Measurements from ENCODE around the gene PNPLA7. TPM values are rescaled to one million over a fixed set of nuclear protein-coding genes. Genes with fewer than 3 reads are reported as not detected.

The PNPLA7 gene
- total RNA-seq, 4 donors from 2014 or later = 10.1 to 23.6 (median 11.6) TPM

DNA sequence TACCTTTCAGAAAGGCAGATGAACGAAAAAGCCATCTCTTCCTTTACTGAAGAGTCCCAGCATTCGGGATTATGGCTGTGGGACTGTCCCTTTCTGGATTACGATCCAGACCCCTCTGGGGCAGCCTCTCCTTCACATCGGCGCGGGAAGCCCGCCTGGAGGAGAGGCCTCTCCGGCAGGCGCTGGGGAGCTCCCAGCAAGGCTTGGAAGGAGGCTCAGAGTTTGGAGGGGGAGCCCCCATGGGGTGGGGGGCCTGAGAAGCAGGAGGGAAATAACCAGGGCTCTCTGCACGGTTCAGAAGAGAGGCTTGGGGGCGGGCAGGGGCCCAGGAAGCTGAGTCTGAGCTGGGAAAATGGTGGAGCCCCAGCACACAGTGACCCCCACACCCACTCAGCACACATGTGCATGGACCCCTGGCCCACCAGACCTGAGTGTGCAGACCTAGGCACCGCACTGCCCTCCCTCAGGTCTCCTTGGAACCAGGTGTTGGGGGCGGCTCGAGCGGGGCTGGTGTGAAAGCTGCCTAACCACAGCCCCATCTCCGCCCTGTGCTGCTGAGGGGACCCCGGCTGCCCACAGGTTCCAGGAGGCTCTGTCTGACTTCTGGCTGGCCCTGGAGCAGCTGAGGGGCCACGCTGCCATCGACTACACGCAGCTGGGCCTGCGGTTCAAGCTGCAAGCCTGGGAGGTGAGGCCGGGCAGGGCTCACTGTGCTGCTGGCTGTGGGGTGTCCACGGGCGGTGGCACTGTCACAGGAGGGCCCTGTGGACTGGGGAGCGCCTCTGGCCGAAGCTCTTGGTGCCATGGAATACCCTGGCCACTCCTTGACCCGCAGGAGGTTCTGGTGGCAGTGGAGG is 122.5 kb downstream of the PNPLA7 start:
- intact Hi-C loops (cut with DNase I) = no loop called here
- Histone ChIP-seq H3K27me3 (no peaks in the 10 kb centered on the region), H3K4me1 (peaks cover 0 to 8% of the 10 kb centered on the region in 2 donors), H3K27ac (no peak overlapping the region), H3K9me3 (no peaks in the 10 kb centered on the region), H3K4me3 (replicated peaks in 1 of 3) (no peak overlapping the region), H3K36me3 (no peaks in the 10 kb centered on the region)
- no peak for DNase-seq
- 78 to 90% methylated on average over 16 to 18 of the region's 27 CpGs for WGBS, 2 donors
- TF ChIP-seq, protein P1, sequence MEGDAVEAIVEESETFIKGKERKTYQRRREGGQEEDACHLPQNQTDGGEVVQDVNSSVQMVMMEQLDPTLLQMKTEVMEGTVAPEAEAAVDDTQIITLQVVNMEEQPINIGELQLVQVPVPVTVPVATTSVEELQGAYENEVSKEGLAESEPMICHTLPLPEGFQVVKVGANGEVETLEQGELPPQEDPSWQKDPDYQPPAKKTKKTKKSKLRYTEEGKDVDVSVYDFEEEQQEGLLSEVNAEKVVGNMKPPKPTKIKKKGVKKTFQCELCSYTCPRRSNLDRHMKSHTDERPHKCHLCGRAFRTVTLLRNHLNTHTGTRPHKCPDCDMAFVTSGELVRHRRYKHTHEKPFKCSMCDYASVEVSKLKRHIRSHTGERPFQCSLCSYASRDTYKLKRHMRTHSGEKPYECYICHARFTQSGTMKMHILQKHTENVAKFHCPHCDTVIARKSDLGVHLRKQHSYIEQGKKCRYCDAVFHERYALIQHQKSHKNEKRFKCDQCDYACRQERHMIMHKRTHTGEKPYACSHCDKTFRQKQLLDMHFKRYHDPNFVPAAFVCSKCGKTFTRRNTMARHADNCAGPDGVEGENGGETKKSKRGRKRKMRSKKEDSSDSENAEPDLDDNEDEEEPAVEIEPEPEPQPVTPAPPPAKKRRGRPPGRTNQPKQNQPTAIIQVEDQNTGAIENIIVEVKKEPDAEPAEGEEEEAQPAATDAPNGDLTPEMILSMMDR (IDR thresholded peaks at IDR 0.05) = no peak
- TF ChIP-seq POLR2A (IDR thresholded peaks at IDR 0.05) = no peak

GRCh38 chr9:137426018-137426681 is 124.1 kb downstream of the PNPLA7 start:
- TF ChIP-seq POLR2A (IDR thresholded peaks at IDR 0.05) = no peak
- TF ChIP-seq, protein P1 (IDR thresholded peaks at IDR 0.05) = no peak
- Histone ChIP-seq H3K27ac (no peak overlapping the region), H3K27me3 (no peaks in the 10 kb centered on the region), H3K36me3 (no peaks in the 10 kb centered on the region), H3K4me3 (replicated peaks in 1 of 3) (no peak overlapping the region), H3K4me1 (peaks cover 7 to 18% of the 10 kb centered on the region in 2 donors), H3K9me3 (no peaks in the 10 kb centered on the region)
- intact Hi-C loops (cut with DNase I) = no loop called here
- DNase-seq = no peak
- 81 to 89% methylated on average over 17 to 18 of the region's 18 CpGs for WGBS, 2 donors

DNA sequence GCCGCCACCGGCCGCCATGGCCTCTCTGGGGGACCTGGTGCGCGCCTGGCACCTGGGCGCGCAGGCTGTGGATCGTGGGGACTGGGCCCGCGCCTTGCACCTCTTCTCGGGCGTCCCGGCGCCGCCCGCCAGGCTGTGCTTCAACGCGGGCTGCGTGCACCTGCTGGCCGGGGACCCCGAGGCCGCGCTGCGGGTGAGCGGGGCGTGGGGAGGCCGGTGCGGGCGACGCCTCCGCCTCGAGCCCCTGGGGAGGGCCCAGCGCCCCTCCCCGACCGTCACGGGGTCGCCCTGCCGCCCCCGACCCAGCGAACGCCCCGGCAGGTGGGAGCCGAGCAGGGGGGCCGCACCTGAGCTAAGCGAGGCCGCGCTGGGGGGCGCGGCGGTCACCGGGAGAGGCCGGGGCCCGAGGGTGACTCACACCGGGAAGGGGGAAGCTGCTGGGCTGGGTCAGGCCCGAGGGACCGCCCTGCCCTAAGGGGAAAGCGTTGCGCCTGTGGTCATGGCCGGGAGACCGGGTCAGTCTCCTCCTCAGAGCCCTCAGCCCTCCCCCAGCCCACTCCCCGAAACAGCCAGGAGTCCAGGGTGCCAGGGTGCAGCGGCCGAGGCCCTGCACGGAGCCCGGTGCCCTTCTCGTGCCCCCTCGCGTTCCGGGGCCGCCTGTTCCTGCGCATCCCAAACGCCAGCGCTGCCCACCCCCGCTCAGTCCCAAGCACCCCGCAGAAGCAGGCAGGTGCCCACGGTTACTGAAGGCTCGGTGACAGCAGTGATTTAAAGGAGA is 126.5 kb downstream of the PNPLA7 start:
- Histone ChIP-seq H3K27ac (peak overlapping the region; percentile 54 to 83 (median 70)), H3K4me3 (replicated peaks in 1 of 3) (peak overlapping the region; percentile 37 to 97 (median 65)), H3K36me3 (no peaks in the 10 kb centered on the region), H3K4me1 (peaks cover 7 to 18% of the 10 kb centered on the region in 2 donors), H3K9me3 (no peaks in the 10 kb centered on the region), H3K27me3 (no peaks in the 10 kb centered on the region)
- intact Hi-C loops (cut with DNase I) = no loop called here
- TF ChIP-seq, protein P1 (IDR thresholded peaks at IDR 0.05) = no peak
- TF ChIP-seq POLR2A (IDR thresholded peaks at IDR 0.05) = no peak
- DNase-seq = peak; percentile 38 to 50
- WGBS, 2 donors = 25 to 43% methylated on average over 7 to 32 of the region's 77 CpGs

GRCh38 chr9:137422604-137423513 is 127.3 kb downstream of the PNPLA7 start, which contains the start of the genes EXD3 and NOXA1:
EXD3 (minus strand) TSS chr9:137423162; CDS start chr9:137395357, 27,805 bp downstream.
NOXA1 (plus strand) TSS chr9:137423393; CDS start chr9:137423530, 137 bp downstream.
- 0% methylated on average over 1 to 11 of the region's 113 CpGs for WGBS, 2 donors

More at GRCh38 chr9:137422604-137423513, 127.3 kb downstream of the PNPLA7 start, which contains the start of the genes EXD3 and NOXA1:
- peak; percentile 92 to 94 for DNase-seq
- peaks cover 7 to 18% of the 10 kb centered on the region in 2 donors for H3K4me1 ChIP-seq
- H3K27ac ChIP-seq = peak within 1 kb of the TSS; percentile 54 to 83 (median 70)
- intact Hi-C loops (cut with DNase I) = no loop called here
- TF ChIP-seq POLR2A (IDR thresholded peaks at IDR 0.05) = peak in 1 of 2 donors; percentile 63
- TF ChIP-seq, protein P1 (IDR thresholded peaks at IDR 0.05) = peak in 5 of 6 experiments; percentile 30 to 91 (median 78)
- H3K9me3 ChIP-seq = no peaks in the 10 kb centered on the region
- H3K4me3 ChIP-seq (replicated peaks in 1 of 3) = peak within 1 kb of the TSS; percentile 37 to 97 (median 65)
- no peaks in the 10 kb centered on the region for H3K27me3 ChIP-seq
- no peaks in the 10 kb centered on the region for H3K36me3 ChIP-seq

Measured in thyroid gland (tissue), 4 donors.